ENCODE measurements around the gene WDFY2. TPM values are rescaled to one million over a fixed set of nuclear protein-coding genes. Genes with fewer than 3 reads are reported as not detected.
"Not testable (repeated sequence)": the region's sequence is repeated elsewhere in the genome, so short reads cannot be mapped to it uniquely, and the experiment has no call there.

Gene WDFY2
- total RNA-seq, 1 experiment from 2014 or later, result 4.1 TPM

- Histone ChIP-seq H3K27ac (ENCODE audit: low read length) (peak overlapping the region; percentile 92), H3K79me2 (ENCODE audit: low read length) (peaks cover 66% of the 10 kb centered on the region), H2AFZ (ENCODE audit: low read length) (no peak overlapping the region), H3K4me1 (ENCODE audit: insufficient read depth, low read length) (peaks cover 74% of the 10 kb centered on the region), H3K27me3 (ENCODE audit: low read length) (no peaks in the 10 kb centered on the region), H3K4me2 (ENCODE audit: low read length) (peak overlapping the region; percentile 78), H3F3A (ENCODE audit: low read length, unreplicated experiment) (peaks cover 5% of the 10 kb centered on the region), H4K20me1 (ENCODE audit: low read length) (no peaks in the 10 kb centered on the region), H3K4me3 (ENCODE audit: low read length) (peak overlapping the region; percentile 27; the same call in 1 of the 2 replicates), H3K9ac (ENCODE audit: low read length) (peak overlapping the region; percentile 65), H3K9me3 (ENCODE audit: low read length) (no peaks in the 10 kb centered on the region), H3K36me3 (ENCODE audit: low read depth, low read length) (no peaks in the 10 kb centered on the region), H3K9me2 (replicated peaks; ENCODE audit: low read length) (no peaks in the 10 kb centered on the region)
- ChIA-PET CTCF (interaction anchor here (0.6 kb wide), 2 partner anchors 19 to 49 kb away, joined by 5 to 7 read pairs; no protein-coding TSS in a partner anchor), POLR2A (ENCODE audit: unreplicated experiment) (interaction anchor here (0.6 to 1.1 kb wide), 4 partner anchors 8 to 186 kb away, joined by 3 to 12 read pairs (median 5); partner anchors contain the start of gene INTS6)
- intact Hi-C loops (cut with micrococcal nuclease), result loop anchor here (2.0 to 5.0 kb wide), 3 partner anchors 54 to 186 kb away; partner anchors contain the start of genes INTS6 and WDFY2
- TF ChIP-seq CTCF (conservative IDR thresholded peaks at IDR 0.05; ENCODE audit: low read depth, low read length) (no peak), EZH2 (IDR thresholded peaks at IDR 0.05; ENCODE audit: low read length, unreplicated experiment) (no peak), EZH2phosphoT487 (IDR thresholded peaks at IDR 0.05; ENCODE audit: borderline replicate concordance, low read length) (no peak)
- DNase-seq, result peak; percentile 90
- BruUV-seq (replicated peaks), result no TSS peak
- ATAC-seq, result peak; percentile 54
These were observed 54.1 kb downstream of the WDFY2 start for GRCh38 chr13:51638216-51638871.

GRCh38 chr13:51639171-51639570 lies 54.9 kb downstream of the WDFY2 start:
- POLR2A ChIA-PET (ENCODE audit: unreplicated experiment), result interaction anchor here (0.7 kb wide), 1 partner anchor 39 kb away, joined by 3 read pairs; no protein-coding TSS in a partner anchor
- peaks cover 58% of the 10 kb centered on the region for H3K79me2 ChIP-seq (ENCODE audit: low read length)

GRCh38 chr13:51640696-51641095 lies 56.4 kb downstream of the WDFY2 start:
- intact Hi-C loops (cut with micrococcal nuclease), result loop anchor here (5.0 kb wide), 2 partner anchors 42 to 87 kb away; no protein-coding TSS in a partner anchor
- POLR2A ChIA-PET (ENCODE audit: unreplicated experiment), result interaction anchor here (0.6 kb wide), 1 partner anchor 188 kb away, joined by 4 read pairs; the partner anchor contains the start of gene INTS6
- peaks cover 90% of the 10 kb centered on the region for H3K4me1 ChIP-seq (ENCODE audit: insufficient read depth, low read length)
- H3K9ac ChIP-seq (ENCODE audit: low read length); H3F3A ChIP-seq (ENCODE audit: low read length, unreplicated experiment); H3K4me3 ChIP-seq (ENCODE audit: low read length); H3K36me3 ChIP-seq (ENCODE audit: low read depth, low read length); H3K27me3 ChIP-seq (ENCODE audit: low read length); CTCF ChIA-PET; H2AFZ ChIP-seq (ENCODE audit: low read length); H3K9me2 ChIP-seq (replicated peaks; ENCODE audit: low read length); BruUV-seq (replicated peaks); H4K20me1 ChIP-seq (ENCODE audit: low read length); H3K9me3 ChIP-seq (ENCODE audit: low read length): not testable (repeated sequence)
- H3K27ac ChIP-seq (ENCODE audit: low read length), result peak overlapping the region; percentile 92
- H3K79me2 ChIP-seq (ENCODE audit: low read length), result peaks cover 67% of the 10 kb centered on the region
- ATAC-seq (peak; percentile 7; the same call in 1 of the 2 replicates), DNase-seq (peak; percentile 69)
- H3K4me2 ChIP-seq (ENCODE audit: low read length), result peak overlapping the region; percentile 78

More at GRCh38 chr13:51639171-51639570, 54.9 kb downstream of the WDFY2 start:
- ATAC-seq (no peak), DNase-seq (peak; percentile 37)
- Histone ChIP-seq H3K4me1 (ENCODE audit: insufficient read depth, low read length) (peaks cover 81% of the 10 kb centered on the region), H3K4me3 (ENCODE audit: low read length) (peak overlapping the region; percentile 27; the same call in 1 of the 2 replicates), H3K36me3 (ENCODE audit: low read depth, low read length) (no peaks in the 10 kb centered on the region), H4K20me1 (ENCODE audit: low read length) (no peaks in the 10 kb centered on the region), H3F3A (ENCODE audit: low read length, unreplicated experiment) (peaks cover 9% of the 10 kb centered on the region), H3K4me2 (ENCODE audit: low read length) (peak overlapping the region; percentile 78), H2AFZ (ENCODE audit: low read length) (no peak overlapping the region), H3K9me2 (replicated peaks; ENCODE audit: low read length) (no peaks in the 10 kb centered on the region), H3K9ac (ENCODE audit: low read length) (peak overlapping the region; percentile 65), H3K9me3 (ENCODE audit: low read length) (no peaks in the 10 kb centered on the region), H3K27ac (ENCODE audit: low read length) (peak overlapping the region; percentile 92), H3K27me3 (ENCODE audit: low read length) (no peaks in the 10 kb centered on the region)
- no TSS peak for BruUV-seq (replicated peaks)
- no peak for TF ChIP-seq EZH2phosphoT487 (IDR thresholded peaks at IDR 0.05; ENCODE audit: borderline replicate concordance, low read length)
- TF ChIP-seq EZH2 (IDR thresholded peaks at IDR 0.05; ENCODE audit: low read length, unreplicated experiment), result no peak
- no peak for TF ChIP-seq CTCF (conservative IDR thresholded peaks at IDR 0.05; ENCODE audit: low read depth, low read length)
- CTCF ChIA-PET, result no interaction called here
- intact Hi-C loops (cut with micrococcal nuclease), result loop anchor here (2.0 to 5.0 kb wide), 3 partner anchors 54 to 187 kb away; partner anchors contain the start of genes INTS6 and WDFY2

Measured in PC-3 (cell line).